GM10266 (cell line): ENCODE results near the gene FRMPD1.

Source experiments
- DNase-seq: peaks from one replicate; pipeline ENCODE4 v3.0.0; 2012; ENCODE audit errors: extremely low spot score
- CTCF ChIP-seq: IDR thresholded peaks from 2 replicates; pipeline ENCODE4 v1.5.1; 2012; ENCODE audit warnings: mild to moderate bottlenecking, low read depth; ENCODE audit not compliant: control insufficient read depth, insufficient read depth; ENCODE audit errors: missing control alignments

FRMPD1 gene

GRCh38 chr9:37732086-37732741 is 81.5 kb downstream of the FRMPD1 start:
- no peak for DNase-seq
- no peak for TF ChIP-seq CTCF

GRCh38 chr9:37732952-37733351 is 82.2 kb downstream of the FRMPD1 start:
- TF ChIP-seq CTCF, result no peak
- no peak for DNase-seq

- no peak for DNase-seq
- no peak for TF ChIP-seq CTCF
Measured at GRCh38 chr9:37739222-37739621, 88.5 kb downstream of the FRMPD1 start.

DNA sequence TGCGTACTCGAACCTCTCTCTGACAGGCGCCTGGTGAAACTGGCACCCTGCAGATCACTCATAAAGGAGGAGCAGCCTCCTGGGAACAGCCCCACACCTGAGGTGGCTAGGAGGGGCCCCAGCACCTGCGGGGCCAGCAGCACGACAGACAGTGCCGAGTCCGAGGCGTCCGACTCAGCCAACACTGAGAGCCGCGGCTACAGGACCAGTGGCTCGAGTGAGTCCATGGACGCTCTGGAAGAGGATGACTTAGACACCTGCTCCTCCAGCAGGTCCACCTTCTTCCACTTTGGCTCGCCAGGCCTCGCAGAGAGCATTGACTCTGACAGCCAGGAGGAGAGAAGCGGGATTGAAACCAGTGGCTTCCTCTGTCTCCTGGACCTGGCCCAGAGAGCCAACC is 89.4 kb downstream of the FRMPD1 start:
- no peak for DNase-seq
- TF ChIP-seq CTCF, result no peak

- no peak for TF ChIP-seq CTCF
- DNase-seq, result no peak
Measured at GRCh38 chr9:37740631-37741328, 90.0 kb downstream of the FRMPD1 start.

DNA sequence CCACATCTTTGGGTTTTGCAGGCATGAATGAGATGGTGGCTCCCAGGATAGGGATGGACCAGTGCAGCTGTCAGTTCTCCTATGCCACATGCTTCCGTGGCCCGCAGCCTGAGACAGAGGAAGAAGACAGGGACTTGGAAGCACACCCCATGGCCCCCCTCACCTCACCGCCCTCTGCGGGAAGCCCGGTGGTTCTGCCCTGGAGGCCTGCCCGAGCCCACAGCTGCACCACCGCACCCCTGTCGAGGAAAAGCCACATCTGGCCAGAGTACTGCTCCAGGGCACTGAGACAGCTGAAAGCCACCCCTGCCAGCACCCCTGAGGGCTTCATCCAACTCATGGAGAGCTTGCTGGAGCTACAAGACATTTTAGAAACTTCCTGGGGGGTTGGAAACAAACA is 95.2 kb downstream of the FRMPD1 start:
- TF ChIP-seq CTCF, result no peak
- DNase-seq, result no peak
